HCT116 (cell line): ENCODE results near the gene DOCK4.

ENCODE experiments used
- ATF3 ChIP-seq: IDR thresholded peaks from 2 replicates; pipeline ENCODE4 v1.6.1; 2012
- CEBPB ChIP-seq: IDR thresholded peaks from 2 replicates; pipeline ENCODE4 v1.6.1; 2012; ENCODE audit warnings: low read depth
- CTCF ChIP-seq, 3 experiments: fragments of 200-600 bp in 1 of 3; sonication (generic) in 1 of 3; IDR thresholded peaks in 2 of 3; conservative IDR thresholded peaks in 1 of 3; 2 replicates each; pipeline ENCODE4 v1.5.1; 2012 to 2017; ENCODE audit warnings: low read depth in 2 of 3, low read length in 2 of 3, antibody characterized with exemption in 1 of 3, borderline replicate concordance in 1 of 3, control low read depth in 1 of 3, mild to moderate bottlenecking in 1 of 3, mixed read lengths in 1 of 3, mixed run types in 1 of 3, moderate library complexity in 1 of 3; ENCODE audit not compliant: insufficient read depth in 1 of 3
- EGR1 ChIP-seq: IDR thresholded peaks from 2 replicates; pipeline ENCODE4 v1.6.1; 2012; ENCODE audit warnings: low read depth
- EZH2phosphoT487 ChIP-seq: fragments of 200-600 bp; IDR thresholded peaks from 2 replicates; pipeline ENCODE4 v1.6.1; 2018; ENCODE audit warnings: antibody characterized with exemption, borderline replicate concordance
- FOSL1 ChIP-seq: IDR thresholded peaks from 2 replicates; pipeline ENCODE4 v1.6.1; 2012; ENCODE audit warnings: low read depth
- JUND ChIP-seq: IDR thresholded peaks from 2 replicates; pipeline ENCODE4 v1.6.1; 2012
- MAX ChIP-seq: IDR thresholded peaks from 2 replicates; pipeline ENCODE4 v1.6.1; 2012
- POLR2A ChIP-seq: IDR thresholded peaks from 2 replicates; pipeline ENCODE4 v1.7.0; 2011; ENCODE audit warnings: borderline replicate concordance; ENCODE audit not compliant: insufficient read depth, insufficient read length; ENCODE audit errors: extremely low read depth
- REST ChIP-seq: IDR thresholded peaks from 2 replicates; pipeline ENCODE4 v1.6.1; 2012; ENCODE audit warnings: low read depth
- SIN3A ChIP-seq: IDR thresholded peaks from 2 replicates; pipeline ENCODE4 v1.6.1; 2012; ENCODE audit warnings: low read depth

GRCh38 chr7:111910656-111911055 is 295.5 kb downstream of the DOCK4 start:
- TF ChIP-seq FOSL1 (no peak), CTCF (IDR thresholded peaks at IDR 0.05 in 2 of 3, conservative IDR thresholded peaks at IDR 0.05 in 1 of 3; ENCODE audit: borderline replicate concordance in 1 of 3, insufficient read depth in 1 of 3, low read depth in 2 of 3, low read length in 2 of 3) (no peak), POLR2A (no peak), EGR1 (no peak), ATF3 (no peak), REST (no peak), JUND (no peak), CEBPB (no peak), EZH2phosphoT487 (no peak), MAX (no peak), SIN3A (no peak)
